ENCODE results near the gene CFL2.
"Not testable (repeated sequence)": the region's sequence is repeated elsewhere in the genome, so short reads cannot be mapped to it uniquely, and the experiment has no call there.

Gene CFL2

GRCh38 chr14:34714320-34715126 is at the start of gene CFL2:
TSS of gene CFL2 (minus strand) at chr14:34714593. CDS start at chr14:34714540, 53 bp downstream.
- DNase-seq: peak; percentile 81 to 97 (median 93)

GRCh38 chr14:34755215-34755614 is 40.8 kb upstream of the CFL2 start:
- intact Hi-C loops (cut with DNase I): no loop called here
- DNase-seq: no peak

More at GRCh38 chr14:34714320-34715126, at the start of gene CFL2:
- intact Hi-C loops (cut with DNase I): loop anchor here (2.0 to 10.0 kb wide), 2 partner anchors 84 to 160 kb away; partner anchors contain the start of genes BAZ1A and SNX6

- intact Hi-C loops (cut with DNase I): no loop called here
- DNase-seq: no peak
Measured at GRCh38 chr14:34754687-34755086, 40.3 kb upstream of the CFL2 start.

- intact Hi-C loops (cut with DNase I): no loop called here
Measured at GRCh38 chr14:34750670-34751069, 36.3 kb upstream of the CFL2 start.

GRCh38 chr14:34750233-34750632 is 35.8 kb upstream of the CFL2 start:
- DNase-seq: no peak
- intact Hi-C loops (cut with DNase I): no loop called here

More at GRCh38 chr14:34750670-34751069, 36.3 kb upstream of the CFL2 start:
- no peak for DNase-seq

GRCh38 chr14:34749408-34749807 is 35.0 kb upstream of the CFL2 start:
- intact Hi-C loops (cut with DNase I): no loop called here
- DNase-seq: peak in 10 of 42 donors; percentile 2 to 54 (median 18)

- intact Hi-C loops (cut with DNase I): no loop called here
Measured at GRCh38 chr14:34742270-34743115, 28.1 kb upstream of the CFL2 start.

GRCh38 chr14:34741840-34742239 is 27.4 kb upstream of the CFL2 start:
- intact Hi-C loops (cut with DNase I): no loop called here
- no peak for DNase-seq

More at GRCh38 chr14:34742270-34743115, 28.1 kb upstream of the CFL2 start:
- DNase-seq: no peak

GRCh38 chr14:34740139-34740538 is 25.7 kb upstream of the CFL2 start:
- DNase-seq; intact Hi-C loops (cut with DNase I): not testable (repeated sequence)

- intact Hi-C loops (cut with DNase I); DNase-seq: not testable (repeated sequence)
Measured at GRCh38 chr14:34737079-34737478, 22.7 kb upstream of the CFL2 start.

- intact Hi-C loops (cut with DNase I): no loop called here
- DNase-seq: no peak
Measured at GRCh38 chr14:34733245-34733644, 18.9 kb upstream of the CFL2 start.

- intact Hi-C loops (cut with DNase I): no loop called here
- no peak for DNase-seq
Measured at GRCh38 chr14:34732802-34733201, 18.4 kb upstream of the CFL2 start.

- DNase-seq: no peak
- intact Hi-C loops (cut with DNase I): no loop called here
Measured at GRCh38 chr14:34723867-34724266, 9.5 kb upstream of the CFL2 start.

GRCh38 chr14:34722723-34723545 is 8.5 kb upstream of the CFL2 start:
- peak in 36 of 42 donors; percentile 10 to 84 (median 52) for DNase-seq
- intact Hi-C loops (cut with DNase I): no loop called here

- intact Hi-C loops (cut with DNase I): loop anchor here (2.0 kb wide), 1 partner anchor 48 kb away; no protein-coding TSS in a partner anchor
- DNase-seq: no peak
Measured at GRCh38 chr14:34721129-34721528, 6.7 kb upstream of the CFL2 start.

- DNase-seq: no peak
- intact Hi-C loops (cut with DNase I): loop anchor here (10.0 kb wide), 1 partner anchor 156 kb away; the partner anchor contains the start of gene BAZ1A
Measured at GRCh38 chr14:34718750-34719304, 4.4 kb upstream of the CFL2 start.

GRCh38 chr14:34715127-34715863 is 902 bp upstream of the CFL2 start:
- intact Hi-C loops (cut with DNase I): loop anchor here (2.0 to 10.0 kb wide), 2 partner anchors 84 to 160 kb away; partner anchors contain the start of genes BAZ1A and SNX6
- peak in 7 of 42 donors; percentile 18 to 52 (median 33) for DNase-seq
